Sciatic nerve (tissue), 2 donors: Measurements from ENCODE around the gene TBC1D5. TPM values are rescaled to one million over a fixed set of nuclear protein-coding genes. Genes with fewer than 3 reads are reported as not detected.
A peak's percentile ranks its signal among the peaks of the same experiment; 100 is the strongest.

Experiments
- ATAC-seq: fragments of 200-7000 bp; cut with Tn5 transposase; one replicate; pipeline ENCODE4 v1.9.1; 2020; ENCODE audit warnings: mild to moderate bottlenecking, moderate library complexity
- DNase-seq: peaks from one replicate; pipeline ENCODE4 v3.0.0-alpha.2; 2020; ENCODE audit warnings: low spot score
- intact Hi-C: fragments of 100-400 bp; cut with DNase I; formaldehyde crosslinking; loops from one replicate; pipeline ENCODE4 v1.14.2; 2022
- total RNA-seq: library from RNA; stranded (reverse); fragmentation: NEBNext Ultra II Directional; extraction: Animal tissue kit (Norgen Biotek cat#: 25700); gene quantifications from one replicate; pipeline ENCODE4 v1.2.1, GENCODE V29; 2021
- donor health status: DM: no; HTN: no; CAD: no.
- donor health status: DM: no; HTN: no; CAD: no.

The TBC1D5 gene
- total RNA-seq, 1 donor from 2014 or later = 82.6 TPM

- DNase-seq (no peak), ATAC-seq (no peak)
- intact Hi-C loops = no loop called here
Measured at GRCh38 chr3:17155951-17156350, 586.5 kb downstream of the TBC1D5 start.

- intact Hi-C loops = no loop called here
- DNase-seq (no peak), ATAC-seq (no peak)
Measured at GRCh38 chr3:17154941-17155340, 587.5 kb downstream of the TBC1D5 start.

GRCh38 chr3:17154221-17154620 lies 588.2 kb downstream of the TBC1D5 start:
- DNase-seq (no peak), ATAC-seq (no peak)
- intact Hi-C loops = no loop called here

- DNase-seq (no peak), ATAC-seq (no peak)
- intact Hi-C loops = no loop called here
Measured at GRCh38 chr3:17153209-17153608, 589.2 kb downstream of the TBC1D5 start.

GRCh38 chr3:17151598-17152373 lies 590.6 kb downstream of the TBC1D5 start:
- intact Hi-C loops = no loop called here
- peak; percentile 28 for ATAC-seq
- DNase-seq = no peak

GRCh38 chr3:17149076-17149475 lies 593.4 kb downstream of the TBC1D5 start:
- DNase-seq = no peak
- intact Hi-C loops = no loop called here
- ATAC-seq = no peak

GRCh38 chr3:17144665-17144993 lies 597.8 kb downstream of the TBC1D5 start:
- DNase-seq = no peak
- ATAC-seq = no peak
- intact Hi-C loops = no loop called here

- DNase-seq (no peak), ATAC-seq (no peak)
- intact Hi-C loops = no loop called here
Measured at GRCh38 chr3:17143893-17144664, 598.4 kb downstream of the TBC1D5 start.

GRCh38 chr3:17142516-17142915 lies 599.9 kb downstream of the TBC1D5 start:
- intact Hi-C loops = no loop called here
- no peak for ATAC-seq
- peak; percentile 7 for DNase-seq

- no peak for ATAC-seq
- DNase-seq = peak; percentile 30
- intact Hi-C loops = no loop called here
Measured at GRCh38 chr3:17141699-17142098, 600.7 kb downstream of the TBC1D5 start.

GRCh38 chr3:17140670-17141505 lies 601.5 kb downstream of the TBC1D5 start:
- DNase-seq = peak; percentile 48
- ATAC-seq = peak; percentile 68

GRCh38 chr3:17138246-17139039 lies 604.0 kb downstream of the TBC1D5 start:
- DNase-seq (peak; percentile 1), ATAC-seq (no peak)
- intact Hi-C loops = no loop called here

More at GRCh38 chr3:17140670-17141505, 601.5 kb downstream of the TBC1D5 start:
- intact Hi-C loops = no loop called here

GRCh38 chr3:17137321-17137826 lies 605.1 kb downstream of the TBC1D5 start:
- intact Hi-C loops = no loop called here

GRCh38 chr3:17136136-17136721 lies 606.2 kb downstream of the TBC1D5 start:
- no peak for DNase-seq
- intact Hi-C loops = no loop called here
- peak; percentile 15 for ATAC-seq

More at GRCh38 chr3:17137321-17137826, 605.1 kb downstream of the TBC1D5 start:
- ATAC-seq (no peak), DNase-seq (peak; percentile 13)

GRCh38 chr3:17135696-17136095 lies 606.7 kb downstream of the TBC1D5 start:
- no peak for ATAC-seq
- no peak for DNase-seq
- intact Hi-C loops = no loop called here

- intact Hi-C loops = no loop called here
- peak; percentile 70 for ATAC-seq
- DNase-seq = no peak
Measured at GRCh38 chr3:17133632-17134545, 608.5 kb downstream of the TBC1D5 start.
